Activated CD4-positive, alpha-beta T cell treated with anti-CD3 and anti-CD28 coated beads, Interleukin-2, amount 10 ng/mL, durations not matched to agents 7 days and 5 days (primary cell): ENCODE measurements around the gene CACTIN. TPM values are rescaled to one million over a fixed set of nuclear protein-coding genes. Genes with fewer than 3 reads are reported as not detected.
"Not testable (repeated sequence)": the region's sequence is repeated elsewhere in the genome, so short reads cannot be mapped to it uniquely, and the experiment has no call there.

Source experiments
- CTCF ChIA-PET: fragments of 350-600 bp; sonication (Branson Sonifier 250); formaldehyde crosslinking; loops from one replicate; lab custom pipeline; 2021; ENCODE audit warnings: antibody characterized with exemption; lab: Charles Lee
- POLR2A ChIA-PET: fragments of 350-600 bp; sonication (Branson Sonifier 250); formaldehyde crosslinking; loops from one replicate; lab custom pipeline; 2021; ENCODE audit warnings: antibody characterized with exemption; lab: Charles Lee
- DNase-seq: peaks from one replicate; pipeline ENCODE4 v3.0.0-alpha.2; 2020
- H3K27ac Mint-ChIP-seq: one replicate; pipeline ENCODE4 v1.8.0; 2021; ENCODE audit warnings: mild to moderate bottlenecking, moderate library complexity, mixed read lengths
- H3K27me3 Mint-ChIP-seq: one replicate; pipeline ENCODE4 v1.8.0; 2021; ENCODE audit warnings: mixed read lengths
- H3K36me3 Mint-ChIP-seq: one replicate; pipeline ENCODE4 v1.8.0; 2021; ENCODE audit warnings: low read depth, mixed read lengths
- H3K4me1 Mint-ChIP-seq: one replicate; pipeline ENCODE4 v1.8.0; 2021; ENCODE audit warnings: mixed read lengths
- H3K4me3 Mint-ChIP-seq: one replicate; pipeline ENCODE4 v1.8.0; 2021; ENCODE audit warnings: mild to moderate bottlenecking, moderate library complexity, mixed read lengths
- H3K9me3 Mint-ChIP-seq: one replicate; pipeline ENCODE4 v1.8.0; 2021; ENCODE audit warnings: mixed read lengths
- total RNA-seq, 2 experiments: library from RNA; stranded (reverse); gene quantifications; one replicate each; pipeline ENCODE4 v1.2.3, GENCODE V29; 2021

CACTIN gene
- total RNA-seq, 2 experiments from 2014 or later: 31.8 to 39.1 TPM

GRCh38 chr19:3575949-3576673 is 50.5 kb downstream of the CACTIN start:
- Mint-ChIP-seq H3K9me3 (no peaks in the 10 kb centered on the region), H3K27ac (no peak overlapping the region), H3K36me3 (peaks cover 17% of the 10 kb centered on the region), H3K4me1 (peaks cover 18% of the 10 kb centered on the region), H3K27me3 (no peaks in the 10 kb centered on the region), H3K4me3 (no peak overlapping the region)
- CTCF ChIA-PET: interaction anchor here (1.1 kb wide), 1 partner anchor 186 kb away, joined by 3 read pairs; the partner anchor contains the start of gene MRPL54
- no peak for DNase-seq
- POLR2A ChIA-PET: interaction anchor here (0.6 kb wide), 1 partner anchor 972 kb away, joined by 4 read pairs; no protein-coding TSS in a partner anchor

- Mint-ChIP-seq H3K27me3 (no peaks in the 10 kb centered on the region), H3K27ac (no peak overlapping the region), H3K9me3 (no peaks in the 10 kb centered on the region), H3K36me3 (peaks cover 17% of the 10 kb centered on the region), H3K4me3 (no peak overlapping the region), H3K4me1 (peaks cover 18% of the 10 kb centered on the region)
- DNase-seq: peak; percentile 37
- ChIA-PET CTCF (interaction anchor here (1.1 to 1.5 kb wide), 2 partner anchors 16 to 187 kb away, joined by 3 to 4 read pairs; partner anchors contain the start of gene MRPL54), POLR2A (interaction anchor here (0.6 kb wide), 1 partner anchor 973 kb away, joined by 4 read pairs; no protein-coding TSS in a partner anchor)
Observed at GRCh38 chr19:3575260-3575741, 51.3 kb downstream of the CACTIN start.

GRCh38 chr19:3573858-3574637 is 52.5 kb downstream of the CACTIN start:
- H3K9me3 Mint-ChIP-seq: no peaks in the 10 kb centered on the region
- ChIA-PET POLR2A (interaction anchor here (0.6 kb wide), 1 partner anchor 105 kb away, joined by 9 read pairs; no protein-coding TSS in a partner anchor), CTCF (interaction anchor here (0.8 to 1.5 kb wide), 4 partner anchors 17 to 29 kb away, joined by 3 to 4 read pairs (median 3); no protein-coding TSS in a partner anchor)
- peak overlapping the region; percentile 76 for H3K4me3 Mint-ChIP-seq
- no peaks in the 10 kb centered on the region for H3K27me3 Mint-ChIP-seq
- H3K36me3 Mint-ChIP-seq: peaks cover 17% of the 10 kb centered on the region
- H3K4me1 Mint-ChIP-seq: peaks cover 18% of the 10 kb centered on the region
- H3K27ac Mint-ChIP-seq: peak overlapping the region; percentile 85
- DNase-seq: peak; percentile 93

- ChIA-PET CTCF (interaction anchor here (0.8 to 1.4 kb wide), 3 partner anchors 17 to 29 kb away, joined by 3 read pairs; no protein-coding TSS in a partner anchor), POLR2A (interaction anchor here (0.6 kb wide), 1 partner anchor 104 kb away, joined by 9 read pairs; no protein-coding TSS in a partner anchor)
- no peaks in the 10 kb centered on the region for H3K27me3 Mint-ChIP-seq
- H3K4me1 Mint-ChIP-seq: peaks cover 18% of the 10 kb centered on the region
- DNase-seq: no peak
- peak overlapping the region; percentile 76 for H3K4me3 Mint-ChIP-seq
- H3K9me3 Mint-ChIP-seq: no peaks in the 10 kb centered on the region
- peak overlapping the region; percentile 85 for H3K27ac Mint-ChIP-seq
- H3K36me3 Mint-ChIP-seq: peaks cover 17% of the 10 kb centered on the region
Observed at GRCh38 chr19:3573162-3573857, 53.3 kb downstream of the CACTIN start.

GRCh38 chr19:3572855-3573161 is 53.8 kb downstream of the CACTIN start, which contains the start of gene HMG20B:
TSS of gene HMG20B (plus strand) at chr19:3572944. CDS start at chr19:3573310, 366 bp downstream.
- DNase-seq: no peak
- H3K4me1 Mint-ChIP-seq: peaks cover 18% of the 10 kb centered on the region
- no peaks in the 10 kb centered on the region for H3K27me3 Mint-ChIP-seq
- ChIA-PET CTCF (interaction anchor here (1.4 kb wide), 1 partner anchor 28 kb away, joined by 3 read pairs; no protein-coding TSS in a partner anchor), POLR2A (no interaction called here)
- no peaks in the 10 kb centered on the region for H3K9me3 Mint-ChIP-seq
- H3K4me3 Mint-ChIP-seq: peak within 1 kb of the TSS; percentile 76
- H3K27ac Mint-ChIP-seq: peak within 1 kb of the TSS; percentile 85
- peaks cover 17% of the 10 kb centered on the region for H3K36me3 Mint-ChIP-seq

- CTCF ChIA-PET: no interaction called here
Observed at GRCh38 chr19:3572132-3572854, 54.3 kb downstream of the CACTIN start.

GRCh38 chr19:3570606-3571011 is 56.0 kb downstream of the CACTIN start:
- ChIA-PET CTCF (interaction anchor here (0.6 to 0.7 kb wide), 2 partner anchors 69 to 120 kb away, joined by 3 to 5 read pairs; no protein-coding TSS in a partner anchor), POLR2A (no interaction called here)
- DNase-seq: no peak
- Mint-ChIP-seq H3K9me3 (no peaks in the 10 kb centered on the region), H3K4me3 (no peak overlapping the region), H3K36me3 (peaks cover 12% of the 10 kb centered on the region), H3K27ac (no peak overlapping the region), H3K27me3 (no peaks in the 10 kb centered on the region), H3K4me1 (peaks cover 18% of the 10 kb centered on the region)

More at GRCh38 chr19:3572132-3572854, 54.3 kb downstream of the CACTIN start:
- peak overlapping the region; percentile 51 for H3K27ac Mint-ChIP-seq
- DNase-seq: peak; percentile 100
- POLR2A ChIA-PET: no interaction called here
- H3K4me1 Mint-ChIP-seq: peaks cover 18% of the 10 kb centered on the region
- H3K27me3 Mint-ChIP-seq: no peaks in the 10 kb centered on the region
- peaks cover 17% of the 10 kb centered on the region for H3K36me3 Mint-ChIP-seq
- H3K9me3 Mint-ChIP-seq: no peaks in the 10 kb centered on the region
- peak overlapping the region; percentile 76 for H3K4me3 Mint-ChIP-seq

- DNase-seq, H3K9me3 Mint-ChIP-seq, POLR2A ChIA-PET, H3K4me3 Mint-ChIP-seq, H3K27ac Mint-ChIP-seq, H3K27me3 Mint-ChIP-seq, H3K36me3 Mint-ChIP-seq: not testable (repeated sequence)
- CTCF ChIA-PET: interaction anchor here (0.6 to 0.7 kb wide), 2 partner anchors 68 to 121 kb away, joined by 3 to 5 read pairs; no protein-coding TSS in a partner anchor
- peaks cover 15% of the 10 kb centered on the region for H3K4me1 Mint-ChIP-seq
Observed at GRCh38 chr19:3570042-3570441, 56.5 kb downstream of the CACTIN start.

GRCh38 chr19:3565139-3565538 is 61.5 kb downstream of the CACTIN start:
- ChIA-PET POLR2A (no interaction called here), CTCF (interaction anchor here (0.9 kb wide), 1 partner anchor 20 kb away, joined by 3 read pairs; no protein-coding TSS in a partner anchor)
- H3K4me1 Mint-ChIP-seq: no peaks in the 10 kb centered on the region
- H3K4me3 Mint-ChIP-seq: no peak overlapping the region
- H3K9me3 Mint-ChIP-seq: no peaks in the 10 kb centered on the region
- no peaks in the 10 kb centered on the region for H3K36me3 Mint-ChIP-seq
- H3K27me3 Mint-ChIP-seq: no peaks in the 10 kb centered on the region
- H3K27ac Mint-ChIP-seq: no peak overlapping the region
- DNase-seq: no peak

GRCh38 chr19:3563709-3564524 is 62.7 kb downstream of the CACTIN start:
- no peak overlapping the region for H3K27ac Mint-ChIP-seq

More at GRCh38 chr19:3563709-3564524, 62.7 kb downstream of the CACTIN start:
- H3K9me3 Mint-ChIP-seq: no peaks in the 10 kb centered on the region
- CTCF ChIA-PET: interaction anchor here (0.9 to 1.5 kb wide), 2 partner anchors 10 to 19 kb away, joined by 3 to 4 read pairs; no protein-coding TSS in a partner anchor
- POLR2A ChIA-PET: no interaction called here
- no peaks in the 10 kb centered on the region for H3K4me1 Mint-ChIP-seq
- no peak for DNase-seq
- no peak overlapping the region for H3K4me3 Mint-ChIP-seq
- H3K27me3 Mint-ChIP-seq: no peaks in the 10 kb centered on the region
- no peaks in the 10 kb centered on the region for H3K36me3 Mint-ChIP-seq
